HEK293T (cell line): ENCODE measurements around the gene ASTN2.

Experiments used
- BHLHE40 ChIP-seq: fragments of 450-650 bp; IDR thresholded peaks from 2 replicates; pipeline ENCODE4 v1.6.1; 2016; ENCODE audit warnings: mild to moderate bottlenecking, moderate library complexity, borderline replicate concordance
- ELF4 ChIP-seq: fragments of 450-650 bp; IDR thresholded peaks from 2 replicates; pipeline ENCODE4 v1.6.1; 2017; ENCODE audit warnings: antibody characterized with exemption
- FOXA1 ChIP-seq: fragments of 450-650 bp; IDR thresholded peaks from 2 replicates; pipeline ENCODE4 v1.6.1; 2016; ENCODE audit warnings: mild to moderate bottlenecking
- FOXM1 ChIP-seq: fragments of 450-650 bp; IDR thresholded peaks from 2 replicates; pipeline ENCODE4 v1.6.1; 2017; ENCODE audit warnings: mild to moderate bottlenecking, borderline replicate concordance
- NFRKB ChIP-seq: fragments of 450-650 bp; IDR thresholded peaks from 2 replicates; pipeline ENCODE4 v1.6.1; 2016; ENCODE audit warnings: mild to moderate bottlenecking, moderate library complexity
- SUZ12 ChIP-seq: fragments of 450-650 bp; IDR thresholded peaks from 2 replicates; pipeline ENCODE4 v1.6.1; 2016; ENCODE audit warnings: mild to moderate bottlenecking
- TARDBP ChIP-seq: fragments of 450-650 bp; IDR thresholded peaks from 2 replicates; pipeline ENCODE4 v1.6.1; 2016
- TF ChIP-seq, protein P1 (sequence below): fragments of 450-650 bp; IDR thresholded peaks from 2 replicates; pipeline ENCODE4 v1.6.1; 2016

DNA sequence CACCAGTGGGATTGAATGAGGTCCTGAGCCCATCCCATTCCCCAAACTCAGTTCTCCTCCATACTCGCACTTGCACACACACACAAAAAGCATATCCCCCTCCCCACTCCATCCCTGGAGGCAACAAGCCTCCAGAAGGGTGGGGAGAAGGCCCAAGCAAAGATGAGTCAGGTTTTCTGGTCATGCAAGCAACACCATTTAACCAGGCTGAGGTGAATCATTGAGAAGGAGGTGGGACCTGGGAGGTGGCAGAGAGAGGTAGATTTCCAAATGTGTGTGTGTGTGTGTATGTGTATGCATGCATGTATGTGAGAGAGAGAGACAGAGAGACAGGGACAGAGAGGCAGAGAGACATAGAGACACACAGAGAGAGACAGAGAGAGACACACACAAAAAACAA, 913.0 kb downstream of the ASTN2 start:
- no peak for TF ChIP-seq FOXM1
- no peak for TF ChIP-seq NFRKB
- TF ChIP-seq SUZ12 = no peak
- TF ChIP-seq BHLHE40 = no peak
- no peak for TF ChIP-seq ELF4
- TF ChIP-seq FOXA1 = no peak
- no peak for TF ChIP-seq TARDBP
- TF ChIP-seq, protein P1, sequence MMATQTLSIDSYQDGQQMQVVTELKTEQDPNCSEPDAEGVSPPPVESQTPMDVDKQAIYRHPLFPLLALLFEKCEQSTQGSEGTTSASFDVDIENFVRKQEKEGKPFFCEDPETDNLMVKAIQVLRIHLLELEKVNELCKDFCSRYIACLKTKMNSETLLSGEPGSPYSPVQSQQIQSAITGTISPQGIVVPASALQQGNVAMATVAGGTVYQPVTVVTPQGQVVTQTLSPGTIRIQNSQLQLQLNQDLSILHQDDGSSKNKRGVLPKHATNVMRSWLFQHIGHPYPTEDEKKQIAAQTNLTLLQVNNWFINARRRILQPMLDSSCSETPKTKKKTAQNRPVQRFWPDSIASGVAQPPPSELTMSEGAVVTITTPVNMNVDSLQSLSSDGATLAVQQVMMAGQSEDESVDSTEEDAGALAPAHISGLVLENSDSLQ = no peak
